Activated CD4-positive, alpha-beta T cell treated with anti-CD3 and anti-CD28 coated beads, Interleukin-2, amount 50 U/mL, for 1 hour (primary cell): ENCODE data around the gene OGT.
"Not testable (repeated sequence)": the region's sequence is repeated elsewhere in the genome, so short reads cannot be mapped to it uniquely, and the experiment has no call there.

Source experiments
- DNase-seq: peaks from one replicate; pipeline ENCODE4 v3.0.0-alpha.2; 2020

The OGT gene

DNA sequence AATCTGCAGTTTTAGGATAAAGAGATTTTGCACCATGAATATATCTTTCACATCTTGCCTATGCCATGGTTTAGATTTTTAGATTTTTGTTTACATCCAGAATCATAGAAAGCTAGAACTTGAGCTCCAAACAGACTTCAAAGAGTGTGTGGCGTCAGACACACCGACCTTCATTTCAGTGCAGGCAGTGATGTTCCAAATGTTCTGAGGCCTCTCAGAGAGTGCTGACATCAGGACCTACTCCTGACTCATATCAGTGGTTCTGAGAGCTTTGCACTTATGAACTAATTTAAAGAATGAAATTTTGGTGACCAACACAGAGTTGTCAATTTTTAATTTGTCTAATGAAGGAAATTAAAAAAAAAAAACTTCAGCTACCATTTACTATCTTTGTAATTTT is 67.1 kb downstream of the OGT start:
- DNase-seq, result no peak

DNA sequence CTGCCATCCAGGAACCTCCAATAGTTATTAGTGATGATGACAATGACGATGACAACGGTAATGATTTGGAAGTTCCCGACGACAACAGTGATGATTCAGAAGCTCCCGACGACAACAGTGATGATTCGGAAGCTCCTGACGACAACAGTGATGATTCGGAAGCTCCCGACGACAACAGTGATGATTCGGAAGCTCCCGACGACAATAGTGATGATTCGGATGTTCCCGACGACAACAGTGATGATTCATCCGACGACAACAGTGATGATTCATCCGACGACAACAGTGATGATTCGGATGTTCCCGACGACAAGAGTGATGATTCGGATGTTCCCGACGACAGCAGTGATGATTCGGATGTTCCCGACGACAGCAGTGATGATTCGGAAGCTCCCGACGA is 70.7 kb downstream of the OGT start:
- DNase-seq, result no peak

DNA sequence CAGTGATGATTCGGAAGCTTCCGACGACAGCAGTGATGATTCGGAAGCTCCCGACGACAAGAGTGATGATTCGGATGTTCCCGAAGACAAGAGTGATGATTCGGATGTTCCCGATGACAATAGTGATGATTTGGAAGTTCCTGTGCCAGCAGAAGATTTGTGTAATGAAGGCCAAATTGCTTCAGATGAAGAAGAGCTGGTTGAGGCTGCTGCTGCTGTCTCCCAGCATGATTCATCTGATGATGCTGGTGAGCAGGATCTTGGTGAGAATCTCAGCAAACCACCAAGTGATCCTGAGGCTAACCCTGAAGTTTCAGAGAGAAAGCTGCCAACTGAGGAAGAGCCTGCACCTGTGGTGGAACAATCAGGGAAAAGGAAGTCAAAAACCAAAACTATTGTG is 71.2 kb downstream of the OGT start:
- DNase-seq, result no peak

DNA sequence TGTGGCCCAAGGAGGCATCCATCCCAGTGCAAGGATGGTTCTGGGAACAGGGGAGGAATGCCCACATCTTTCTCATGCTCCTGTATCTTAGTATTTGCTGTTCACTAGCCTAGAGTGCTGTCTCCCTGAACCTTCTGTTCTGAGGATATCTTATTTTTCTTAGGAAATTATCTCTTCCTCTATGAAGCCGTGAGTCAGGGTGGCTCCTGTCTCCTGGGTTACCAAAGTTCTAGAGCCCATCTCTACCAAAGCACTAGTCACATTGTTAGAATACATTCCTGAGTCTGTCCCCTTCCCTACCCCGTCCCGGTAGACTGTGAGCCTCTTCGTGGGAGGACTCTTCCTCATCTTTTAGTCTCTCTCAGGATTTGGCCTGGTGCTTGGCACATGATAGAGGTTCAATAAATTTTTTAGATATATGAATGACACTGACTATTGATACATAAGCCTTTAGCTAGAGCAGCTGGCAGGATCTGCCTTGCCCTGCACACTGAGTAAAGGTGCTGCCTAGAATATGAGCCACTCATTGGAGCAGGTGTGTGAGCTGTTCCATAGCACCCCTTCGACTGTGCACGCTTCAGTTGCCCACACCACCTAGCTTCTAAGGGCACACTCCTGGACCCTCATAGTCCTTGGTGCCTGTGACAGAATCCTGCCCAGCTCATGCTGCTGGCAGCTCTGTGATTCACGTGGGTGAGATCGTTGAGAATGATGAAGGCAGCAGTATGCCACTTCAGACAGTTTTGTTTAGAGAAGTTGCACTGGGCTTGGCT is 72.1 kb downstream of the OGT start:
- DNase-seq, result no peak

DNA sequence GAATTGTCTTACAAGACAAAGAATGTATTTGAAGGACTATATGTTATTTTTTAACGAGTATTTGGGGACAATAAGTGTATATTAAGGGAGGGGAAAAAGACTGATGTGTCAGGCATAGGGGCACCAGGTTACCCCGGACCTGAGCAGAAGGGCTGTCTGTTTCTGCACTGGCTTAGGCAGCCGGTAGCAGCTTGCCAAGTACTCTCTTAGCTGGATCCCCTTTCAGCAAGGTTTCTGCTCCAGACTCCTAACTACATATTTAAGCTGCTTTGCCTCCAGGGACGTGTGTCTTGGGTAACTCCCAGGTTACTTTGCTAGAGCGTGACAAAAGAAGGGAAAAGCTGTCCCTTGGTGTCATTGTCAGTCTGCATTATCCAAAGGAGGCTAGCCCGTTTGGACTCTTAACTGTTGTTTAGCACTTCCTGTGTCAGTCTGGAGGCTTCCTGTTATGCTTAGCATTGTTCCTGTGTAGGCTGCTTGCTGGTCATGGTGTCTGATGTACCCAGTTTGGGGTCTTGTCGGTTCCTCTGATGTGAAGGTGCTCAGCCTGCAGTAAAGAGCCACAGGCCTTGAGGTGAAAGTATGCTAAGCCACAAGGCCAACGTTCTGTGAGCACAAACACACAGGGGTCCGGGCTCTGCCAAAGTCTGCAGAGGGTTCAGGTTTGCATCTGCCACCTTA is 73.8 kb downstream of the OGT start:
- no peak for DNase-seq

DNA sequence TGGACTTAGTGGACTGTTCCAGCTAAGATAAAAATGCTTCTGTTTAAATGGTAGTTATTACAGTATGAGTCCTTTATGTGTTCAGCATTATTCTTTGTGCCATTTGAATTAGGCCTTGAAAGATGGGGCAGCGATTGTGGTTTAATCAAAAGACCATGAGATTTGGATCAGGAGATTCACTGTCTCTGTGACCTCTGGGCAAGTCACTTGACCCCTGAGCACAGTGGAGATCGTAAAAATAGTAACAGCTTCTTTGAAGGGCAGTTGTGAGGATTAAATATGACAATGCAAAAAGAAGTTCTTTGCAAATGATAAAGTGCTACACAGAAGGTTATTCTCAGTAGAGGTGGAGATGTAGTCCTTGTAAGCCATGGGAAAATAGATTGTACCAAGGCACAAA is 74.6 kb downstream of the OGT start:
- no peak for DNase-seq

DNA sequence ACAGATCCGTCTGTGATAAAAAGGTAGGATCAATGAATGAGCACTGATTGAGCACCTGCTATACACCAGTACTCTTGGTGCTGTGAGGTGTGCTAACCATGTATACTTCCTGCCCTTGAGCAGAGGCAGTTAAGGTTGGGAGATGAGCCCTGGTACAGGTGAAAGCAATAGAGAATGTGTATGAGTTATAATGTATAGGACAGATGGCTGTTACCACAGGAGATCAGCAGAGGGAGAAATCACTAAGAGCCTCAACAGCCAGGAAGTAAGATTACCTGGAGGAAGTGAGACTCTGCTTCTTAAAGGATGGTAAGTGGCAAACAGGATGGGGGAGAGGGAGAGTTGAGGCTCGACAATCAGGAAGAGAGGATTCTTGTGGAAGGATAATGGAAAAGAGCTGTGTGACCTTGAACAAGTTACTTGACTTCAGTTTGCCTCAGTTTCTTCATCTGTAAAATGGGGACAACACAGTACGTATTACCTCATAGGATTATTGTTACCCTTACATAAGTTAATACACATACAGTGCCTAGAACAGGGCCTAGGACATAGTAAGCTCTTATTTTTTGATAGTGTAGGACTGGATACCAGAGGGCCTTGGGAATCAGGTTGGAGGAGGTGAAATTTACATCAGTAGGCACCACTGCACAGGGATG is 76.3 kb downstream of the OGT start:
- no peak for DNase-seq

DNA sequence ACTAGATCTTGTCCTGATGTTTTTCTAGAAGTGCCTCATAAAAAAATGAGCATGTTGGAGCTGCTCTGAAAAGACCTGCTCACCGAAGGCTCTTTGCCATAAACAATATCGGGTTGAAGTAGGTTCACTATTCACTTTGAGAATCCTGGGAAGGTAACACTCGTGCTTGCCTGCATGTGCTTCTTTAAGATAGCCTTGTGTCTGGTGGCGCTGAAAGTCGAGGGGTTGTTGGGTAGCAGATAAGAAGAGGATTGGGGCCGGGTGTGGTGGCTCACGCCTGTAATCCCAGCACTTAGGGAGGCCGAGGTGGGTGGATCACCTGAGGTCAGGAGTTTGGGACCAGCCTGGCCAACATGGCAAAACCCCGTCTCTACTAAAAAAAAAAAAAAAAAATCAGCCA is 78.8 kb downstream of the OGT start:
- DNase-seq, result not testable (repeated sequence)

DNA sequence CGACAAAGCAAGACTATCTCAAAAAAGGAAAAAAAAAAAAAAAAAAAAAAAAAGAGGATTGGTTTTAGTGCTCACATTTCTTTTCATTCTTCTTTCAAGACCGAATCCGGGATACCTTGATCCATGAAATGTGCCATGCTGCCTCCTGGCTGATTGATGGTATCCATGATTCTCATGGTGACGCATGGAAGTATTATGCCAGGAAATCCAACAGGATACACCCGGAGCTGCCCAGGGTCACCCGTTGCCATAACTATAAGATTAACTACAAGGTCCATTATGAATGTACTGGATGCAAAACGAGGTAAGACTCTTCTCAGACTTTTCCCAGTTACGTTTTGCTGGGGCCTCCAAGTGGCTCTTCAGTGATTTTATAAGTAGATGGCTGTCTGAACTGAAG is 79.4 kb downstream of the OGT start:
- no peak for DNase-seq

DNA sequence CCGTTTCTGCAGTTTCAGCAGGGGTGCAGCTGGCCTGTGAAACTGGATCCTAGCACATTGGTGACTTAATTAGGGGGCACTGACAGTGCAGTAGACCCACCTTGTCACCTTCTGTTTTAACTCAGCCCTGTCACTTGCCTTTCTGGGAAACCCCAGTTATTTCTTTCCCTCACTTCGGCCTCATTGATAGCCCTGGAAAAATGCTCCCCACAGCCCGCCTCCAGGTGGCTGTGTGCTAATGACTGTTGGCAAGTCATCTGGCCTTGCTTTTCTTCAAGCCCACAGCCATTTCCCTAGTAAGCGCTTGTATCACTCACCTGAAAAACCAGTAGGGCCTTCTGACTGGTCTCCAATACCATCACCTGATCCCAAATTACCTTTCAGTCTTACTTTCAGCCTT is 82.2 kb downstream of the OGT start:
- DNase-seq, result no peak

DNA sequence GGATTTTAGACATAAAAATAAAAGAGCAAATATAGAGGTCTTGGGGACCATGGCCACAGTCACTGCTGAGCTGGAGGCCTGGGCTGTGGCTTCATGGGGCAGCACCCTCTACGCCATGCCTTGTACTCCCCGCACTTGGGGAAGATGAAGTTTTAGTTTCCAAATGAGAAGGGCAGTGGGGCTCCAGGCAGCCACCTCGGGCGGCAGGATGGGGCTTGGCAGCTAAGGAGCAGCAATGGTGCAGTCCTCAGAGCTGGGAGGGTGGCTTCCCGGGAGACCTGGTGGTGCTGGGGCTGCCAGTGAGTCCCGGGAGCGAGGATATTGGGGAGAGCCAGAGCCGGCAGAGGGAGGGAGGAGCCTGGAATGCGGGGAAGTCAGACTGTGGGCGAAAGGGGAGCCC is 83.0 kb downstream of the OGT start:
- no peak for DNase-seq

DNA sequence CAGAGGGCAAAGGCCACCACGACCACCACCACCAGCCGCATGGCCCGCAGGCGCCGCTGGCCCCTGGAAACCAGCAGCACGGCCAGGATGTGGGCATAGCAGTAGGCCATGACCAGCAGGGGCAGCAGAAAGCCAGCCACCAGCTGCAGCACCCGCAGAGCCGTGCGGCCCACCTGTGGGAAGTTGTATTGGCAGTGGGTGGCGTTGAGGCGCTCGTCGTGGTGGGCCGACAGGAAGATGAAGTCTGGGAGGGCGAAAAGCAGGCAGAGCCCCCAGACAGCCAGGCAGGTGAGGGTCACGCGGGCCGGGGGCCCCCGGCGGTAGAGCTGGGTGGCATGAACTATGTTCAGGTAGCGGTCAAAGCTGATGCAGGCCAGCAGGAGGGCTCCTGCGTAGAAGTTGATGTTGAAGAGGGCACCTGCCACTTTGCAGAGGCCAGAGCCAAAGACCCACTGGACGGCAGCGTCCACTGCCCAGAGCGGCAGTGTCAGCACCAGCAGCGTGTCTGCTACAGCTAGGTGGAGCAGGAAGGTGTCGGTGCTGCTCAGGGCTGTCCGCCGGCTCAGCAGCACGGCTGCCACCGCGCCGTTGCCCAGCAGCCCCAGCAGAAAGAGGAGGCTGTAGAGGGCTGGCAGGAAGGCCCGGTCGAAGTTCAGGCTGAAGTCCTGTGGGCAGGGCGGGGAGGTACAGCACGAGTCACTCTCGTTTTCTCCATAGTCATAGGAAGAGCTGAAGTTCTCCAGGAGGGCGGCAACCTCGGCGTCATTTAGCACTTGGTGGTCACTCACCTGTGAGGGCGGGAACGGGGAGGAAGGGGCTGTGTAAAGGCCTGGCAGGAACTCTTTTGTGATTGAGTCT is 84.0 kb downstream of the OGT start:
- DNase-seq, result no peak

DNA sequence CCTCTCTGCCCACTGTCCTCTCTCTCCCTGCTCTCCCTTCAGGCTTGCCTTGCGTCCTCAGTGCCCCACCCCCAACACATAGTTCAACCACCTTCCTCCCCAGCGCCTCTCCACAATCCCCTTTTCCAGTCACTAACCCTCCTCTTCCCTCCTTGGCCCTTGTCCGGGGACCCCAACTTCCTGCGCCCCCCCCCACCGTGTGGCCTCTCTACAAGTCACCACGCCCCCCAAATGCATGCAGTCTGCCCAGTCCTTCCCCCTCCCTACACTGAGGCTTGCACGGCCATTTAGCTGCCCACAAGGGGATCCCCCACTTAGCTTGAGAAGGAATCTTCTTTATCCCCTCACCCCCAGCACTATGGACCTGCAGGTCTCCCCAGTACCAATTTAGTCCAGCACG is 84.8 kb downstream of the OGT start:
- no peak for DNase-seq

DNA sequence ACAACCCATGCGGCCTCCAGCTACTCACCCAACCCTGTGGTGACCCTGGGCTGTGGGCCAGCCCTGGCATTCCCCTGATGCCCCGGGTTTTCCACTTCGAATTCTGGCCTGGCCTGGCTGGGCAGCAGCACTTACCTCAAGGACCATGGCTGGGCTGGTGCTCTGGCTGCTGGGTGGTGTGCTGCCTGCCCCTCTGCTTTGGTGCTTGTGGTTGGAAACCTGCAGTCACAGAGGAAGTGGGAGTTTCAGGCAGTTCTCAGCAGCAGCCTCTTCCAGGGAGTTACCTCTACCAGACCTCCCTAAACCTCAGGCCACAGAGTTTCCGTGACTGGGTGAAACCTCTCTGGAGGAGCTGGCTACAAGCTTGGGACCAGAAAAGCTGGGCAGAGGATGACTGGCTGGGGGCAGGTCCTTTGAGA is 85.4 kb downstream of the OGT start, which contains the start of gene CXCR3:
Gene CXCR3 (minus strand): TSS at position 209 of the 419 bp plus-strand sequence. CDS start 62 bp downstream, at position 147.
- DNase-seq, result peak; percentile 53

DNA sequence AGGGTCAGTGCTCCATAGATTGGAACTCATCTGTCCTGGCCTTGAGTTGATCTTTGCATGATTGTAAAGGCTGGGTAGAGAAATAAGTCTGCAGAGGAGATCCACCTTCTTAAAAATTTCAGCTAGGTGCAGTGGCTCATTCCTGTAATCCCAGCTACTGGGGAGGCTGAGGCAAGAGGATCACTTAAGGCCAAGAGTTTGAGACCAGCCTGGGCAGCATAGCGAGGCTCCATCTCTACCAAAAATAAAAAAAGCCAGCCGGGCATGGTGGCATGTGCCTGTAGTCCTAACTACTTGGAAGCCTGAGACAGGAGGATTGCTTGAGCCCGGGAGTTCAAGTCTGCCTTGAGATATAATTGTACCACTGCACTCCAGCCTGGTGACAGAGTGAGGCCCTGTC is 85.9 kb downstream of the OGT start:
- DNase-seq, result no peak

DNA sequence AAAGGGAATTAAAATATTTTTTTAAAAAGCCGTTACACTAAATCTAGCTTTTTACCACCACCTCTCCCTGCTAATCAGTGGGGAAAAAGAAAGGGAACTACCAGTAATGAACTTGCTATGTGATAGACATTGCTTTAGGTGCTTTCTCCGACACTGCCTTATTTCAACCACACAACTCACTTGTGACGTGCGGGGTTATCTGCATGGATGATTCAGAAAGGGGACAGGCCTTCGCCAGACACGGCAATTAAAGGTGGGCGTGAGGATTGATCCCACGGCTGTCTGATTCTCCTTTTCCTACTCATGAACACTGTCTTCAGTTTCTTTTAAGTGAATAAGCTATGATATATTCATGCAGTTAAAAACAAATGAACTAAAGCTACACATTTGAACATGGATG is 86.3 kb downstream of the OGT start:
- DNase-seq, result peak; percentile 50

DNA sequence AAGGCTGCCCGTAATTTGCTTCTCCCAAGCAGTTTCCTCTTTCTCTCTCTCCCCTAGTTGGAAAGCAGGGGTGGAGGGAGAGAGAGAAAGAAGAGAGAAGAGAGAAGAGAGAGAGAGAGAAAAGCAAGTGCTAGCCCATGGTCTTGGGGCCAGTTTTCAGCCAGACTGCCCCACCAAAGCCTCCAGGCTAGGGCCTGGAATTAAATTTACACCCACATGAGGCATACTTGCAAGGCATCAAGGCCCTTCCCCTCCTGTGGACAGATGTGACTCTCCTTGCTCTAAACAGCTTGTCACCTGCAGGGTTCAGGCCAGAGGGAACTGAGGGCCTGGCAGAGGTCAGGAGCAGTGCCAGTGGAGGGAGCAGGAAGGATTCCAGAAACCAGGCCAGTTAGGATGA is 87.1 kb downstream of the OGT start:
- no peak for DNase-seq

DNA sequence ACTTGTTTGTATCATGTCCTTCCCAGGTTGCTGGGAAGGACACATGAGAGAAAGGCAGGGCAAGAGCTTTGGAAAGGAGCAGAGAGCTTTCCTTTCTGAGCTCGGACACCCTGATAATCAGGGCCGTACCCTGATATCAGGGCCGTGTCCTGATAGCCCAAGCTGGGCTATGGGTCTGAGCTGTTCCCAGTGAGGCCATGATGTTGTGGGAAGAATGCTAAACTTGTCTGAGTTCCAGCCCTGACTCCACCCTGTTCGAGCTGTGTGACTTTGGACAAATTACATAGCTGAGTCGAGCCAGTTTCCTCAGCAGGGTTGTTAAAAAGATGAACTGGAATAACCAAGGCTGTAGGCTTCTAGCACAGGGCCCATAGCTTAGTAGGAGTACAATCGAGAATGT is 88.7 kb downstream of the OGT start:
- DNase-seq, result no peak

DNA sequence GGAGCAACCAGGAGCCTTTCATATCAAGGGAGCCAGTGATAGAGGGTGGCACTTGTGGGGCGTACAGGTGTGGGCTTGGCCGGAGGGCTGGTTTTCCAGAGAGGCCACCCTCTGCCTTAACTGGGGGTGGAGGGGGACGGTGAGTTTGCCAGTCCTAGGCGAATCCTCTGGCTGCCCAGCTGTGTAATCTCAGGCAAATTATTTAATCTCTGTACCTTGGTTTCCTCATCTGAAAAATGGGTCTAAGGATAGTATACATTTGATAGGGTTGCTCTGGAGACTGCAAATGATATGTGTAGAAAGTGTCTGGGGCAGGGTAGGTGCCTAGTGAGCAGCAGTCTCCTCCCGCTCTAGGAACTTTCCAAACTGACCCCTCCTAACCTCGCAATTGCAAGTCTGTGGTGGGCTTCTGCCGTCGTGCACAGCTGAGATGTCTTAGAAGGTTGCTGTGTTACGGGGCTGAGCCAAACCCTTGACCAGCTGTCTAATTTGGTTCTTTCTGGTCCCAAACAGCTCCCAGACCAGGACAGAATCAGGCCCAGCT is 89.2 kb downstream of the OGT start:
- DNase-seq, result no peak

DNA sequence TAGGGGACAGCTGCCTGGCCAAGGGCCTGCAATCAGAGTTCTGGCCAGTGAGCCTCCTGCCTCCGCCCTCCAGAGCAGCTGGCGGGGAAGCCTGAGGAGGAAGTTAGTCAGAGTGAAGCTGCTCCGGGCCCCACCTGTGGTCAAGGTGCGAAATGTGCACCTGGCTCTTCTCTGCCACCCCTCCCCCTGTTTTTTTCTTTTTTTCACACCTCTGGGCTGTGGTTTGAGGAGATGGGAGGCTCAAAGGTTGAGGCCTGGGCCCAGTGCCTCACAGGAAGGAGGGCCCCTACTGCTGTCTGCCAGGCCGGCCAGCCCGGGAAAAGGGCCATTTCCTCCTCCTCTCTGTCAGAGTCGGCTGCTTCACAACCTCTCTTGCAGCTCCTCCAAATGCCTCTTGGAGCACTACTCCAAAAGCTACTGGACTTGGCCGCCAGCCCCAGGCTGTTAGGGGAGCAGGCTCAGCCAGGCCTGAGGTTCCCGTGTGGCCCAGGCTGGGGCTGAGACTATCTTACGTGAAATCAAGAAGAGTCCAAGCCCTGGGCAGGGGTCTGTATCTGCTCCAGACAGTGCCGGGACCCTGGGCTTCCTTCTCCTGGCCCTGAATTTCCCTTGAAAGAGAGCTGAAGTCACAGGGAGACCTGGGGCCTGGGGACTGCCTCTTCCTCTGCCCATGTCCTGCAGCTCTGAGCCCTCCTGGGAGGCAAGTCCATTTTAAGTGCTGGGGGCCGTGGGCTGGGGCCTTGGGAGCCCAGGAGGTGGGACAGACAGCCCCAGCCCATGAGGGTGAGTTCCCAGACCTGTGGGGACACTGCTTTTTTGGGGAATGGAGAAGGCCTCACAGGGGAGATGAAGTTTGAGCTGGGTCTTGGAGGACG is 89.9 kb downstream of the OGT start:
- peak; percentile 40 for DNase-seq

DNA sequence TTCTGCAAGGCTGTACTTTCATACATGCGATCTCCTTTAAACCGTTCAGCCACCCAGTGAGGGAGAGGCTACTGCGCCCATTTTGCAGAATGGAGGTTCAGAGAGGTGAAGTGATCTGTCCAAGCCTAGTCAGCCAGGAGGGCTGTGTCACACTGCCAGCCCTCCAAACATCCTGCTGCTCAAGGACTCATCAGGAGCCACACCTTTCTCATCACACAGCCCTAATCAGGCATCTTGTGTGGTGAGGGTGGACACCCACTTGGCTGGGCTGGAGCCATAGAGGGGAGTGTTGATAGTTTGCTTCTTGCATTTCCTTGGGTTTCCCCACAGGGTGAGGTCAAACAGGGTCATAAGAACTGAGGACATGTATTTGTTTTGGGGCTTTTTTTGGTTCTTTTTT is 90.8 kb downstream of the OGT start:
- DNase-seq, result no peak

DNA sequence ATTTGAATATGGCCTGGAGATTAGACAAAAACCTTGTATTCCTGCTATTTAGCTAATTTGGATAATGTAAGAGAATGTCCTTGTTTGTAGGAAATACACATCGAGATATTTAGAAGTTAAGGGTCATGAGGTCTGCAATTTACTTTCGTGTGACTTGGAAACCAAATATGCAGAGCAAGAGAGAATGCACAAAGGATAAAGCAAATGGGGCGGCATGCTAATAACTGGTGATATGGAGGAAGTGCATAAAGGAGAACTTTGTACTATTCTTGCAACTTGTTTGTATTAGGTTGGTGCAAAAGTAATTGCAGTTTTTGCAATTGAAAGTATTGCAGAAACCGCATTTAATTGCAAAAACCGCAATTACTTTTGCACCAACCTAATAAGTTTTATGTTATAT is 92.6 kb downstream of the OGT start:
- DNase-seq, result no peak
